Head of caudate nucleus (tissue), 42 donors: ENCODE data around the gene TBC1D10A.

Experiments used
- DNase-seq, 42 donors: peaks; one replicate each; pipeline versions ENCODE4 v3.0.0 to v3.0.0-alpha.2; 2020 to 2021; ENCODE audit warnings: mixed read lengths in 7 of 42
- intact Hi-C: fragments of 100-400 bp; cut with DNase I; formaldehyde crosslinking; loops from one replicate; pipeline ENCODE4 v1.15.0; 2022

Gene TBC1D10A

DNA sequence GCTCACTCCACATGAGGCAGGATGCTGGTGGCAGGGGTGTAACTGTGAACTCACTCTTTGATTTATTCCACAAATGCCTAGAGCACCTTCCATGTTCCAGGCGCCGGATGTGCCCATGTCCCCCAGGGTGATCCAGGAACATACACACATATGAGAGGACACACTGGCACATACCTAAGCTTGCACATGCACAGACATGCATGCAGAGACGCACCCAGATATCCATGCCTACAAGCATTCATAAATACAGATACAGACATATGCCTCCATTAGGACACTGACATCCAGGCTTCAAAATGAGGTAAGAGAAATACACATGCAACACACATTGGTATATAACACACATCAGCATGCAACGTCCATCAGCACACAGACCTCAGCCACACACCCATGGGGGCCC lies 64.6 kb downstream of the TBC1D10A start:
- intact Hi-C loops, result no loop called here
- DNase-seq, result no peak

DNA sequence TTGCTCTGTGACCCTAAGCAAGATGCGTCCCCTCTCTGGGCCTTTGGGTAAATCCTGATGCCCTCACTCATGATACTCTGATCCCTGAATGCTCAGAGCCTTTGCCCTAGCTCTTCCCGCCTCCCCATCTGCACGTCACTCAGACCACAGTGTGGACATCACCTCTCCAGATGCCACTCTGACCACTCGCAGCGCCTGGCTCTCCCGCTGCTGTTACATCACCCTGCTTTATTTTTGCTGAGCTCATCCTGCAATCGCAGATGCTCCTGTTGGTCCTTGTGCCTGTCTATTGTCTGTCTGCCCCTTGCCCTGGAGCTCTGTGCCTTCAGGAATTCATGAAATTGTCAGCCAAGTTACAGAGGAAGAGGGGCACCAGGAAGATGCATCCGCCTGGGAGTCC lies 65.6 kb downstream of the TBC1D10A start:
- no peak for DNase-seq
- intact Hi-C loops, result no loop called here

DNA sequence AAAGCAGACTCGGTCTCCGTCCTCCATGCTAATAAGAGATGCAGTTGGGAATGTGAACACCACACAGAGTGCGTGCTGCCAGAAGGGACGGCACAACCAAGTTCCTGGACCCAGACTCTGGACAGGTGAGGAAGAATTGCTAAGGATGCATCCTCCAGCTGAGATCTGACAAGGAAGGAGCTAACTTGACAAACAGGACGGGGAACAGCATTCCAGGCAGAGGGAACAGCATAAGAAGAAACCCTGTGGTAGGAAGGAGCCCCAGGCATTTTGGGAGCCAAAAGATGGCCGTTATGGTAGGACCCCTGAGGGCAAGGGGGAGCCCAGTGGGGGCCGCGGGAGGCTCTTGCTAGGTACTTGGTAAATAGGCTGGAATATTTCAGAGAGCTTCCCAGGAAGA lies 66.1 kb downstream of the TBC1D10A start:
- DNase-seq, result no peak
- intact Hi-C loops, result no loop called here

DNA sequence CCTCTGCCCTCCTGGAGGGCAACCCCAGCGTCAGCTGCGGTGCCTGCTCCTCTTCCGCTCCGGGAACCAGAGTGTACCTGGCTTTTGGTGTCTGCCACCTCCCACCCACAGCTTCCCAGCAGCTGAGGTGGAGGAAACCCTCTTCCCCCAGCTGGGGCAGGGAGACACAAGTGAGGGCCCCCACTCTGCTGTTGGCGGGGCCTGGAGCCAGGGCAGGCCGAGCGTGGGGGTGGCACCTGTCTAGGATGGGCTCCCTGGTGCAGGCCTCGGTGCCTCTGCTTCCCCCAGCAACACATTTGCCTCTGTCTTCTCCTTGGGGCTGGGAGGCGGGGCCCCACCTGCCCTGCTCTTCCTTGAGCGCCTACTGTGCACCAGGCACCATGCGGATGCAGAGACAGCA lies 66.5 kb downstream of the TBC1D10A start:
- DNase-seq, result no peak
- intact Hi-C loops, result no loop called here

DNA sequence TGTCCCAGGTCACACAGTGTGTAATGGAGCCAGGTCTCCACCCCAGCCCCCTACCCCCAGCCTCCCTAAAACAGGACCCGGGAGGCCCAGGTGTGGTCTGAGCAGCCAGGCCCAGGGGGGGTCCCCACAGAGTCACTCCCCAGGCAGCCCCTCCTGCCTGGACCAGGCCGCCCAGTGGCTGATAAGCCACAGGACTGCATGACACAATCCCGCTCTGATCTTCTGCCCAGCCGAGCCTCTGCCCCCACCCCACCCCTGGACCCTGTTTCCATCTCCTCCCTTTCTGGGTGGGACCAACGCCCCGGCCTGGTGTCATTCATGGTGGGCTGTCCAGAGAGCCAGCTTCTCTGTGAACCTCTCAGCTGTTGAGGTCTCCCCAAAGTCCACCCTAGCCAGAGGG lies 72.4 kb downstream of the TBC1D10A start:
- no peak for DNase-seq
- intact Hi-C loops, result loop anchor here (5.0 kb wide), 1 partner anchor 147 kb away; no protein-coding TSS in a partner anchor

DNA sequence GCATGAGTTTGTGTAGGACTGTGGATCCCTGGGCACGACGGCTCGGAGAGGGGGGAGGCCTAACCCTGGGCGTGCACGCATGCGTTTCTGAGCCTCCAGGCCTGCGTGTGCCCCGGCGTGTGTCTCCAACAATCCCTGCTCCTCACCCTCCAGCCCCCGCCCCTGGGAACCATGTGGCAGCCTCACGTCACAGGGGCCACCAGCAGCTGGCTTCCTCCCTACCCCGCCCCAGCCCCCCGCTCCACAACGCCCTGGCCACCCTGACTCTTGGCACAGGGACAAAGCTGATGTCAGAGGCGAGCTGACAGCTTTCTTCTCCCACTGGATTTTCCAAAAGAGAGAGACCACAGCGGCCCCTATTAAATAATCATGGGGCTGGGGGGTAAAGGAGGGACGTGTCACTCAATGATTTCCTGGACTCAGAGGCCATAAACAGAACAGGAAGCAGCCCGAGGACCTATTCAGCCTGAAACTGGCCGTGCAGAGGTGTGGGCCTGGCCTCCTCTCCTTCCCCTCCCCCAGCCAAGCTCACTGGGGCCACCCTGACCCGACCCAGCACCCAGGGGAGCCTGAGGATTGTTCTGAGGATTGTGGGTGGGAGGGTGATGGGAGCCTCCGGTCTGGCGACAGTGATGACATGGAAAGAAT lies 73.4 kb downstream of the TBC1D10A start:
- peak; percentile 25 to 86 (median 73) for DNase-seq
- intact Hi-C loops, result loop anchor here (5.0 kb wide), 1 partner anchor 146 kb away; no protein-coding TSS in a partner anchor

DNA sequence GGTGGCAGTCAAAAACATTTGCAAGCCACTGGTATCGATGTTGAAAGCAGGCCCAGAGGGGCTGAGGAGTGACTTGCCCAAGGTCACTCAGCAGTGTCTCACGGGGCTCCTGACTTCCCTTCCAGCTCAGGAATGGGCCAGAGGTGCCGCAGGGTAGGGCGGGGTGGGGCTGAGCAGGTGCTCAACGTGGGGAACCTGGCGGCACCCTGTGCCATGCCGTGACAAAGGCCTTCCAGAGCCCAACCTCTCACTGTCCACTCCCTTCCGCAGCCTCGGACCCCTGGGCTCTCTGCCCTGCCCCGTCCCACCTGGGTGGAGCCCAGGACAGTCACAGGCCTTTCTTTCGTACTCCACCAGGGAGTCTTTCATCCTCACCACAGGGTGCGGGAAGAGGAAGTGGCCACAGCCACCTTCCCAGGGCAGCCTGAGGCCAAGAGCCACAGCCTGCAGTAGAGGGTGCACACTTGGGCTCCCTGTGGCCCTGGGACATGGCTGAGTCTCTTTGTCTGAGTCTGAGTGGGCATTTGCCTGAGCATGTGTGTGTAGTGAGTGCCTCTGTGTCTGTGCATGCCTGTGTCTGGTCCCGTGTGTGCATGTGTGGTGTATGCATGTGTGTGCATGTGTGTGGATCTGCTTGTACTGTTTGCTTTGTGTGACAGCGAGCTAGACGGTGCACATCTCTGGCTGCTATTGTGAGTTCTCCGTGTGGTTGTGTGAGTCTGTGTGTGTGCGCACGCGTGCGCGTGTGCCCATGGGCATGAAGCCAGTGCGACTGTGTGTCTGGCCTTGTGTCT lies 74.1 kb downstream of the TBC1D10A start:
- DNase-seq, result peak in 1 of 42 donors; percentile 24
- intact Hi-C loops, result loop anchor here (5.0 kb wide), 1 partner anchor 145 kb away; no protein-coding TSS in a partner anchor

DNA sequence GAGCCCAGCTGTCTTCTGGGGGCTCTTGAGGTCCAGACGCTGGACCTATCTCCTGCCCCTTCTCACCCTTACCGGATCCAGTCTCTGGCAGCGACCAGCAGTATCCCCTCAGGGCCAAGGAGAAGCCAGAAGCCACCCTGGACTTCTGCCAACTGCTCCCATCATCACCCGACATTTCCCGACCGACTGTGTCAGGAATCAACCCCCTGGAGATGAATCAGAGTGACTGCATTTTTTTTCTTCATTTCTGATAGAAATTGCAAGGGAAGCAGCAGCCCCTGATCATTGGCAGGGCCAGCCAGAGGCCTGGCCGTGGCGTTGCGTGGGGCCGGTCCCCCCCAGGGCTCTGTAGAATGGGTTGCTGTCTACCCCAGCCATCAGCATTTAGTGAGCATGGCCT lies 75.0 kb downstream of the TBC1D10A start:
- no peak for DNase-seq

DNA sequence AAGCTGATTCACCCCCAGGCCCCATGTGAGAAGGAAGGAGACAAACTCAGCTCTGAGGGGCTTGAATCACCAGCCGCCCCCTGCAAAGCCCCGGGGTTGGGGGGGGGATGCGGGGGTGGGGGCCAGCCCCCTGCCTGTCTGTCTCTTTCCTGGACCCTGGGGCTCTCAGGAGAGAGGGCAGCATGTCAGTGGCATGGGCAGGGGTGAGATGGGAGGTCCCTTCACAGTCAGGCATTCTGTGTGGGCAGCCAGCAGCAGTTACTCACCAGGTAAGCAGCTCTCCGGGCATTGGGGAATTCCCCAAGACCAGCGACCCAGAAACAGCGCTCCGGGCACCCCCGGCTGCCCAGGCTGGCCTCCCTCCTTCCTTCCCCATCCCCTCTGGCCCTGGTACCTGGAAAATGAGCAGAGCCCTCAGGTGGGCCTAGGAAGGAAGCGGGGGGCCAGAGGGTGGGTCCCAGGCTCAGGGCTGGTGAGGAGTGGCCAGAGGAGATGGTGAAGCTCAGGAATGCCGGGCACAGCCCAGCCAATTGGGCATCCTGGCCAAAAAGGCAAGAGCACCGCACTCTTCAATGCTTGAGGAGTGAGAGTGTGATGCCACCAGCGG lies 76.0 kb downstream of the TBC1D10A start:
- no peak for DNase-seq
- intact Hi-C loops, result loop anchor here (5.0 kb wide), 1 partner anchor 143 kb away; no protein-coding TSS in a partner anchor

More for the DNA sequence above, 75.0 kb downstream of the TBC1D10A start:
- intact Hi-C loops, result loop anchor here (5.0 kb wide), 1 partner anchor 144 kb away; no protein-coding TSS in a partner anchor

DNA sequence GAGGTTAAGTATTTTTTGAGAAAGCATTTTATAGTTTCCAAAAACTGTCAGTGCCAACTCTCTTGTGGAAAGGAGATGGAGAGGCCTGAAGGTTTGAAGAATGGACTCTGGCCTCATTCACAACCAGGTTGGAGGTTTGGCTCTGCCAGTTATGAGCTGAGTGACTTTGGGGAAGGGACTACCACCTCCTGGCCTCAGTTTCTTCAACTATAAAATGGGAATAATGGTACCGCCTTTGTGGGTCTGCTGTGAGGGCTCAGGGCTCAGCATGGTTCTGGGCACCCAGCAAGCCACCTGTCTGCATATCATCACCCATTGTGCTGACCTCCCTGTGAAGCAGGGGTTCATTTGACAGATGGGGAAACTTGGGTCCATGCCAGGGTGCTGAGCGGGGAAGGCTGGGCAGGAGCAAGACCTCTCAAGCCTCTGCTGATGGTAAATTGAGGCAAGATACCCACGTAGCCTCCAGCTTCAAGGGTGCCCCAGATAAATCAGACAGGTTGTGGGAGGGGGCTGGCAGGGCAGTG lies 76.6 kb downstream of the TBC1D10A start:
- no peak for DNase-seq
- intact Hi-C loops, result loop anchor here (5.0 kb wide), 1 partner anchor 143 kb away; no protein-coding TSS in a partner anchor

DNA sequence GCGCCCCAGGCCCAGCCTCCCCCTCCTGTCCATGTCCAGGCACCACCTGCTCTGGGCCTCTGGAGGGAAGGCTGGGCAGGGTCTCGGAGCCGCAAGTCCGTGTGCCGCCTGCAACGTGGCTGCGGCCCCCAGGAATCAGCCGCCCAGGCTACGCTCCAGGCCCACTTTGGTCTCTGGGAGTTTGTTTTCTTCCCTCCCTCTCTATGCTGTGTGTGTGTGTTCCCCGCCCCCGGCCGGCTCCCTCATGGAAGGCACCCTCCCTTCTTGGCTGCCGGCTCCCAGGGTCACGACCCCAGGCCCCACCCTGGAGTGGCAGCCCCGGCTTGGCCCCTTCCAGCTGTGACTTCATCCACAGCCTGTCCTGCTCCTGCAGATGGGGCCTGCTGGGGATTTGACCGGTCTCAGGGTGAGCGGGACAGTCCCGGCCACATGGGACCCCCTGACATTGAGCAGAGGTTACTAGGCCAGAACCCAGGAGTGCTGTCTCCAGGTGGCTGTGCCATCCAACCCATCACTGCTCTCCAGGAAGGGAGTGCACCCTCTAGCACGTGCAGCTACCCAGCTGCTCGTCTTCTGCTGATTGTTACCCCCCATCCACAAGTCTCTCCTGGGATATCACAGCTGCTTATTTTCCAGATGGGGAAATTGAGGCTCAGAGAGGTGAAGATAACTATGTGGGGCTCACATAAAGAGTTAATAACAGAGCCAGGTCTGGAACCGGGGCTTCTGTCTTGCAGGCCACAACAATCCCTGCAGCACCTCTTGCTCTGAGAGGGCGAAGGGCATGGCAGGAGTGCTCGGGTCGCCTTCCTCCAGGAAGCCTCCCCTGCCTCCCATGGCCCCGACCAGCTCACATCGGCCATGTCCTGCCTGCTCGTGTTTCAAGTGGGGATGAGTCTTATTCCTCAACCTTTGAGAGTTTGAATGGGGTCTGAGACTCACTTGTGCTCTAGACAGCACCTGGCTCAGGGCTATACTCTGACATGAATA lies 77.4 kb downstream of the TBC1D10A start:
- no peak for DNase-seq
- intact Hi-C loops, result loop anchor here (5.0 kb wide), 1 partner anchor 142 kb away; no protein-coding TSS in a partner anchor

DNA sequence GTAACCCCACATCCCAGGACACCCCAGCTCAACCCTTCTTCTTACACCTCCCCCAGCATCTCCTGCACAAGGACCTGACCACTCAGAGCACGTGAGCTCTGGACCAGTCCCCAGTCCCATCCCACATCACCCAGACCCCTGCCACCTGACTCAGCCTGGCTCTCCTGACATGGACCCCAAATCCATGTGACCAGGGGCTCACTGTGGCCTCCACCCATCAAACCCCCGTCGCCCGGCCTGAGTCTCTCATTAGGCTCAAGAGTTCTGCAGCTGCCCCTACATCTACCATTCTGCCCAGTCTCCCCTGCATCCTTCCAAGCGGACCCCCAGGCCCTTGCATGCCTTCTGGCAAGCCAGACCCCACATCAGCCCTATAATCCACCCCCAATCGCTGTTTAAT lies 78.3 kb downstream of the TBC1D10A start:
- intact Hi-C loops, result no loop called here
- no peak for DNase-seq

DNA sequence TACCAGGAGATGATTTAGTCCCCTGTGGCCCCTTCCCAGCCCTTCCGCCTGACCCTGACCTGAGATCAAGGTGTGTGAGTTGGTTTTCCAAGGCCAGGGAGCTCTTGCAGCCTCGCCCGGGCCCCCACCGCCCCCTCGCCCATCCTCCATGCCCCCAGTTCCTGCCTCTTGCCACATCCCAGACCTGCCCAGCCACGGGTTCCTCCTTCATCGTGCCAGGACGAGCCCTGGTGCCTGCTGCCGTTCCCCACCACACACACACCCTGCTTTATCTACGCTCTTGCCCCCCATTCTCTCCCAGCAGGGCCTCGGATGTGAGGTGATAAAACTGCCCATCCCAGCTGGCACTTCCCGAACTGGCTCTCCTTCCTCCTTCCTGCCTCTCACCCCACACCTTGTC lies 78.8 kb downstream of the TBC1D10A start:
- DNase-seq, result no peak
- intact Hi-C loops, result no loop called here

DNA sequence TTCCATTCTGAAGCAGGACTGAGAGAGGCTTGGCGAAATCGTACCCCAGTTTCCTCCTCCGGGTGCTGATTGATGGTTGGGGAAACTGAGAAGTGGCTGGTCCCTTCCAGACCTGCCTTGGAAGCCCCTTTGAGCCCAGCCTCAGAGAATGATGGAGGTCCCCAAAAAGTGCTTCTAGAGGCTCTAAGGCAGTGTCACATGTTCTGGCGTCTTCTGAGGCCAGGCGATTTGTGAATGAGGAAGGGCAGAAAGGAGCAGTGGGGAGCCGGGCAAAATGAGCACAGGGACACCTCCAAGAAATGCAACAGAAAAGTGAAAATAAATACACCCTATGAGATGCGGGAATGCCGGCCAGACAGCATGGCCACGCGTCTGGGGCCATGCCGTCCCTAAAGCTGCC lies 79.2 kb downstream of the TBC1D10A start:
- intact Hi-C loops, result no loop called here
- no peak for DNase-seq

DNA sequence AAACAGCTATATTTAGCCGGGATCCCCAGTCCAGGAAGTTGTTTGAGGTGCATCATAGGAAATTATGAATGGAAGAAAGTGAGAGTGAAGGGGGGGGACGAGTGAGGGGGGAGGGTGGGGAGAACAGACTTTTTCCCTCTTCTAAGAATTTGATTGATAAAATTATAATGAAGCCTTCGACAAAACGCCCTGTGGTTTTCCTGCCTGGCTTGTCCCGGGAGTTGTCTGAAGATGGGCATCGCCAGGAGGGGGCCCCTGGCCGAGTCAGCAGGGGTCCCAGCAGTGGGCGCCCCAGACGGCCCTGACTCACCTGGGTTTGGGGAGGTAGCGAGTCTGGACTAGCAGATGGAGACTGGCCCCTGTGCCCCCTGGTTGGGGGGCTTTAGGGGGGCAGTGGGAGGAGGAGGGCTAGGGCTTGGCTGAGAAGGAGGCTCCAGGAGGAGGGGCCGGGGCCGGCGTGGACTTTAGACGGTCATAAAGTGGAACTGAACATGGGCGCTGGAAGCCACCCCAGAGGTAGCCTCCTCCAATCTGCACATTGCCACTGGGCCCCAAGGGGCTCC lies 79.8 kb downstream of the TBC1D10A start:
- intact Hi-C loops, result no loop called here
- DNase-seq, result no peak

DNA sequence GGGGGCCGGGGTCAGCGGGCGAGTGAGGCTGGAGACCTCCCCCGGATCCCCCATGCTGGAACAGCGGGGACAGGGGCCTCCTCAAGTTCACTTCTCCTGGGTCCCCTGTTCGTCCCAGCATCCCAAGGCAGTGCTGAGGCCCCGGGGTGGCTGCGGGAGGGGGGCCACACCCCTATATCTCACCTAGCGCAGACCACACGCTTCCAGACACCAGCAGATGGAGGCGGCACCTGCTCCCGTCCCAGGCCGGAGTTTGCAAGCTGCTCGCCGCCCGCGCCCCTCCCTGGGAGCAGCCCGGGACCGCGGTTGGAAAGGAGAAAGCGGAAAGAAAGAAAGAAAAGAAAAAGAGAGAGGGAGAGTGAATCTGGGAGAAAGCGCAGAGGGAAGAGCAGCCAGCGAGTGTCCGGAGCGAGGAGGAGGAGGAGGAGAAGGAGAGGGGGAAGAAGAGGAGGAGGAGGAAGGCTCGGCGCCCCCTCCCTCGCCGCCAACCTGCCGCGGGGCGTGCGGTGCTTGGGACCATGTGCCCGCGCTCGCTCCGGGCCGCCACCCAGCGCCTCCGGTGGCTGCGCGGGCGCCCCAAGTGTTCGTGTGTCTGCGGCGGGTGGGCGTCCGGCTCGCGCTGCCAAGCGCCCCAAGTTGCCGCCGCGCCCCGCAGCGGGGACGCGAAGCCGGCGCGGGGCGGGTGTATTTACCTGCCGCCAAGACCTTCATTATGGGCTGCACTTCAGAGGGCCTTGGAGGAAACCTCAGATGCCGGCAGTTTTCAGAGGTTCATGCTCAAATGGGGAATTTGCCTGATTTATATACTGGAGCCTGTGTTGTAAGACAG lies 80.5 kb downstream of the TBC1D10A start, which contains the start of gene LIF:
Gene LIF, minus strand, starts transcription at position 775 of the 829 bp plus-strand sequence. Its CDS starts 64 bp downstream, at position 711.
- intact Hi-C loops, result no loop called here
- DNase-seq, result peak in 24 of 42 donors; percentile 10 to 65 (median 40)
